CD4-positive, alpha-beta T cell treated with Interleukin-4 for 1 hour (primary cell): ENCODE measurements around the gene FARP2.
"Not testable (repeated sequence)": the region's sequence is repeated elsewhere in the genome, so short reads cannot be mapped to it uniquely, and the experiment has no call there.

Experiments
- DNase-seq, 2 donors: peaks; one replicate each; pipeline ENCODE4 v3.0.0-alpha.2; 2020 to 2022

FARP2 gene

GRCh38 chr2:241355983-241356870, at the start of gene FARP2:
FARP2 (plus strand) TSS chr2:241356285; CDS start chr2:241373108, 16,823 bp downstream.
- peak; percentile 98 for DNase-seq

DNA sequence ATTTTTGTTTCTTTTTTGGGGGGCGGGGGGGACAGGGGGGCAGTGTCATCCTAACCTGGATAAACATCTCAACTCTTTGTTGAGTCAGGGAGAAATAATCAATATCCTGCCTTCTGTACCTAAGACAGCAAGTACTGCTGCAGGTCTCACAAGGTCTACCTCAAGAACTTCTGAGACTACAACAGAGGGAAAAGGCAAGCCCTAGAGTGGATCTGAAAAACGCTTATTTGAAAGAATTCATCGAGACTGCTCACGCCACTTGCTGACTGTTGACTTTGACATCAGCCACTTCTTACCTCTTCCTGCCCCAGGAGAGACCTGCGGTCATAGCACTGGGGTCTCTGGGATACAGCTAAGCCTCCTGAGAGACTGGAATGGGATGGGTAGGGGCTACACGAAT, 49.0 kb upstream of the FARP2 start:
- DNase-seq, result no peak

DNA sequence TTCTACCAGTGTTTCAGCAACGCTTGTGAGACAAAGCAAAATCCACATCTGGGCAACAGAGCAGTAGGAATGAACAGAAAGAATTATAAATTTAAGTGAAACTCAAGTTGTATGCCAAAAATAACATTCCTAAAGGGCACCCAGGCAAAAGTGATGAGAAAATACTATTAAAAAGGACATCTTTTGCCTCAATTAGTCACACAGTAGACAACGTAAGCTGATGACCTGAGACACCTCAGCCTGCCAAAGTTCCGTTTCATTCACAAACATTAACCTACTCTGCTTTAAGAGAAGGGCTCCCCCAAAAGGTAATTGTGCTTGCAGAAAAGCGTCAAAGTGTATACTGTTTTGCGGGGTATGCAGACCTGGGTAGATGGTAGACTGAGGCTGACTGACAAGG, 47.8 kb upstream of the FARP2 start:
- no peak for DNase-seq

DNA sequence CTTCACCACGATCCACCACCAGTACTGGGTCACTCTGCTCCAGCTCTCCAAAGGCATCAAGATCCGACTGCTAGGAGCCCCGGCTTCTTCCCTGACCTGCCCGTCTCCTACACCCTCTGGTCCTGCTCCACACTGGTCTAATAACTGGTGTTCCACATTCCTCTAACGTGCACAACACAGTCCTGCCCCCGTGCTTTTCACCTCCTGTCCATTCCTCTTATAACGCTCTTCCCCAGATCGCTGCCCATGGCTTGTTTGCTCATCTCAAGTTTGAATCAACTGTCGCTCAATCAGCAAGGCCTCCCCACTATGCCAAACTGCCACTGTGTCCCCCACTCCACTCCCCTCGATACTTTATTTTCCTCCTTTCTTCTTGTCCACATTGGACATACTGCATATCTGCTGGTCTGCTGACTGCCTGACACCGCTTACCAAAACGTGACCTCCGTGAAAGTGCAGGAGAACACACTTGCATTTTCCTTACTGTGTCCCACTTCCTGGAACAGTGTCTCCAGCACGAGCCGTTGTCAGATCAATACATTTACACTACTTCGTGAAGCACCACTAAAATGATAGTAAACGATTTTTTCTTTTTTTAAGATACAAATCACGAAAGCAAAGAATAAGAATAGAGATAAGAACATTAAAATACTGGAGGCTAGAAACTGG, 47.1 kb upstream of the FARP2 start:
- DNase-seq, result no peak

GRCh38 chr2:241309684-241310117, 46.4 kb upstream of the FARP2 start:
- peak; percentile 66 to 72 for DNase-seq

GRCh38 chr2:241310917-241311566, 45.0 kb upstream of the FARP2 start:
- DNase-seq, result no peak

- no peak for DNase-seq
These were observed 44.0 kb upstream of the FARP2 start for GRCh38 chr2:241312082-241312481.

DNA sequence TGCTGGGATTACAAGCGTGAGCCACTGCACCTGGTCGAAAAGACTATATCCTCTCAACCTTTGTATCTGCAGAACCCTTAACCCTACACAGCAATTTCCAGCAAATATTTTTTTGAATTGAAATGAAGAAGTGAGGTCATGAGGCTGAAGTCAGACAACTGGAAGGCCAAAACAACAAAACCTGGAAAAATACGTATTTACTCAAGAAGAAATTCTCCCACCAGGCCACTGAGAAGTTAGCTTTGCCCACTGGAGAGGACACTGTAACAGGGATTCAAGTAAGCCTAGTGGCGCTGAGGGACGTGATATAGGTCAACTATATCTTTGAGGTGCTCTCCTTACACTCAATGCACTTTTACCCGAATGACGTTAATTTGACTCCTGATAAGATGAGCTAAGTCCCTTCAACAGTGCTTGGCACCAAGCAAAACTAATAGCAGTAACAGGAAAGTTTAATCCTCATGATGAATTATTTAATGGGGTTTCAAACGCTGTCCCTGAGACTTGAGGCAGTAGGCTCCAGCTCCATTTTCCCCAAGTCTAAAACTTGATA, 42.5 kb upstream of the FARP2 start:
- DNase-seq, result no peak

GRCh38 chr2:241314226-241315092, 41.6 kb upstream of the FARP2 start:
- no peak for DNase-seq

DNA sequence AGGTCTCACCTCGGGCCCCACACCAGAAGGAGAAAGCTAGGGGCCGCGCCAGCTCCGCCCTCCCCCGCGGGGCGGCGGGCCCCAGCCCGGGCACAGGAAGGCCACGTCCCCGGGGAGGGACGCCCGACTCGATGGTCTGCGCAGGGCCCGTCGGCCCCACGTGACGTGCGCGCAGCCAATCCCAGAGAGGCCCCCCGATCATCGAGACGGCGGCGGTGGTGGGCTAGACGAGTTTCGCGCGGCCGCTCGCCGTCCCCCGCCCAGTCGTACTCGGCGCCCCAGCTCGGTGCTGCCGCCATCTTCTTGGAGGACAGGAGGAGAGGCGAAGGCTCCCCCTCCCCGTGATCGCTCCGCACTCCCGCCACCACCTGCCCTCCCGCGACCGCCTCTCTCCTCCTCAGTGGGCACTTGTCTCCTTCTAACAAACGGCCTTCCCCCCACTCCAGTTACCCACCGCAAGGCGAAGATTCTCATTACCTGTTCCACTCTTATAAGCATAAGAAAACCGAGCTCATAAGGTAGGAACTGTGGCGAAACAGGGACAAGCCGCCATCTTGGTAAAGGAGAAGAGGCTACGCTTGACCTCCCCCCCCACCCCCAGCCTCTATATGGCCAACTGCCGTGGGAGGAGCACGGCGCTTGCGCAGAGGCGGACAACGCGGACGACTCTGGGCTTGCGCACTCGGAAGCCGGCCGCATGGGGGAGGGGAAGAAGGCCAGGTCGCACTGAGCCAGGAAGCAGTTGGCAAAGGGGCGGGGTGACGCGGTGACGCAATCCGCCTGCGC, 40.8 kb upstream of the FARP2 start, which contains the start of gene HDLBP:
TSS of gene HDLBP (minus strand) at position 580 of the 786 bp plus-strand sequence. CDS start 48,803 bp downstream, outside the sequence.
- DNase-seq, result peak; percentile 100

DNA sequence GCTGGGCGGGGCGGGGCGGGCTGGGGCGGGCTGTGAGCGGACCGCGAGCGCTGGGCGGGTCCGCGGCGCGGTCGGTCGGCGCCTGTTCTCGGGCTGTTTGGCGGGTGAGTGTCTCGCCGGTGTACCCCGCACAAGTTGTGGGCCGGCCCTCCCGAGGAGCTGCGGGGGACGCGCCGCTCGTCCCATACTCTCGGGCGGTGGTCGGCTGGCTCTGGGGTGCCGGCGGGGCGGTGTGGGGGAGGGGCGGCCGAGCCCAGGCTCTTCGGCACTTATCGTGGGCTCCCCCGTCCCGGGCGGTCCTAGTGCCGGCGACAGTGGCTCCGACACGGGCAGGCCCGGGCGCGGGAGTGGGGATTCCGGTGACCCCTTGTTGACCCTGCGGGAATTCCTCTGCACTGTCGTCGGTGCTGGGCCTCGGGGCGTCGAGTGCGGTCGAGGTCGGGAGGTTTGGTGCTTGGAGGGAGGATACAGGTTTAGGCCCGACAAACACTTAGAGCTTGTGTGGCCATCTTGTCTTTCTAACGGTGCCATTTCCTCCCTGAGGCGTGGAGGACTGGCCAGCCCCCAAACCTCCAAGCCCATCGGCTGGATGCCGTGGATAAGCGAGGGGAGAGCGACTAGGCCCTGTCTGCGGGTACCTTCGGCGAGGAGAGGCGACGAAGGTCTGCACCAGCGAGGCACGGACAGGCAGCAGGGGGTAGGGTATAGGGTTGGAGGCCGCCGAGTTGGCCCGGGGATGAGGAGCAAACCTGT, 40.0 kb upstream of the FARP2 start, which contains the start of gene SEPTIN2:
TSS of gene SEPTIN2 (plus strand) at position 47 of the 753 bp plus-strand sequence. CDS start 8,308 bp downstream, outside the sequence.
- peak; percentile 84 to 85 for DNase-seq

DNA sequence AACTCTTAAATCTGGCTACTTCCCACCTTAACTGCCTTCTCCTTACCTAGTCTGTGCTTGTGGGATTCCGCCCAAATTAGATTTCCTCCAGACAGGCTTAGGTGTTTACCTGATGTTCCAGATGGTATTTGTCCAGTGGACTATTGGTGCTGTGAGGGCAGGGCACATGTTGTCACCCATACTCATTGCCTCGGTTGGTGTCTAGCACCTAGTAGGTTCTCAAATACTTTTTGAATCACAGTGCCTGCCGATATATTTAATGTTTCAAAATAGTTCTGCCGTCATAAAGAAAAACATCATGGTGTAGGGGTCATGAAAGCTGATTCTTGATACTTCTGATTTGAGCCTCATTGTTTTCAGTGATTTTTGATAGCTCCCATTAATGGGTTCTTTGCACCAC, 39.3 kb upstream of the FARP2 start:
- DNase-seq, result no peak

GRCh38 chr2:241317391-241317790, 38.7 kb upstream of the FARP2 start:
- no peak for DNase-seq

DNA sequence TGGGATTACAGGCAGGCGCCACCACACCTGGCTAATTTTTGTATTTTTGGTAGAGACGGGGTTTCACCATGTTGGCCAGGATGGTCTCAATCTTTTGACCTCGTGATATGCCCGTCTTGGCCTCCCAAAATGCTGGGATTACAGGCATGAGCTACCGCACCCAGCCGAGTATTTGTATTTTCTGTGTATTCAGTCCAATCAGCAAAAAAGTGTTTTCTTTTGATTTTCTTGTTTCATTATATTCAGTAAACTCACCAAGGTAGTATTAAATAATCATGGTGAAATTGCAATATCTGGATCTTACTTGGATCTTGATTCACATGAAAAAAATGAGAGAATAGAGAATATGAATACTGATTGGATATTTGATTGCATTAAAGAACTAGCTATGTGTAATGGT, 37.3 kb upstream of the FARP2 start:
- not testable (repeated sequence) for DNase-seq

DNA sequence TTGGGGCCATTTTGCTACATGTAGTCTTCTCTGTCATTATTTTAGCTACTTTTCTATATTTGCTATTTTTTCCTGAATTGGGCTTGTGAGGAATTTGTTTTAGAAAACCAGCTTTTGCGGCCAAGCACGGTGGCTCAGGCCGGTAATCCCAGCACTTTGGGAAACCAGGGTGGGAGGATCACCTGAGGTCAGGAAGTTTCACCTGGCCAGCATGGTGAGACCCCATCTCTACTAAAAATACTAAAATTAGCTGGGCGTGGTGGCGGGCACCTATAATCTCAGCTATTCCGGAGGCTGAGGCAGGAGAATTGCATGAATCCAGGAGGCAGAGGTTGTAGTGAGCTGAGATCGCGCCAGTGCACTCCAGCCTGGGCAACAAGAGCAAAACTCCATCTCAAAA, 35.7 kb upstream of the FARP2 start:
- no peak for DNase-seq

GRCh38 chr2:241321033-241321432, 35.1 kb upstream of the FARP2 start:
- DNase-seq, result no peak

DNA sequence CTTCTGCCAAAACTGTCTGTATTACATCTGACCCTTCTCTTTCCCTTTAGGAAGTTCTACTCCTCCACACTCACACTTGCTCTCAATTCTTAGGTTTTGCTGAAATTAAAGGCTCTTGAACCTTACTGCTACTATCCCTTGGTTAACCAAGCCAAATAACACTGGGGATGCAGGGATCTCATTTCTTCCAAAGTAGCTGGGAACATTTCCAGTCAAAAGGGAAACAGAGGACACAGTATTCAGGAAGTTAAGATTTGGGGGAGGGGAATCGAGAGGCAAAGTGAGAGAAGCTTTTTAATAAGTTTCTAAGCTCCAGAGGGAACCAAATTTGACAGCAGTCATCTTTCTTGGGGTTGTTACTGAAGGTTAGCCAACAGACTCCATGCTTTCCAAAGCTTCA, 34.2 kb upstream of the FARP2 start:
- no peak for DNase-seq

GRCh38 chr2:241323778-241324177, 32.3 kb upstream of the FARP2 start:
- DNase-seq, result no peak

DNA sequence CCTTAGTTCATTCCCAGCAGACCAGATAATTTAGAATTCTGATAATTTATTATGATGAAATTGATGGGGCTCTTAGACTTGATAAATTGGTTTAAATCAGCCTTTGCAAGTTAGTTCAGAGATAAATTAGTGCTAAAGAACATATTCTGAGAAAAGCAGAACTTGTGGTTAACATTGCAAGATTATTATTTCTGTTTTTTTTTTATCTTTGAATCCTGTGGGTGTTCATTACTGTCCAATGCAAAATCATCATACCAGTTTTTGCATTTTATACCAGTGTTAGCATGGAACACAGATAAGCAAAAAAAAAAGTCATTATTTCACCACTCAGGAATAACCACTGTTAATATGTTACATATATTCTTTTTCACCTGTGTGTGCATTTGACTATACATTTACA, 31.3 kb upstream of the FARP2 start:
- DNase-seq, result no peak

DNA sequence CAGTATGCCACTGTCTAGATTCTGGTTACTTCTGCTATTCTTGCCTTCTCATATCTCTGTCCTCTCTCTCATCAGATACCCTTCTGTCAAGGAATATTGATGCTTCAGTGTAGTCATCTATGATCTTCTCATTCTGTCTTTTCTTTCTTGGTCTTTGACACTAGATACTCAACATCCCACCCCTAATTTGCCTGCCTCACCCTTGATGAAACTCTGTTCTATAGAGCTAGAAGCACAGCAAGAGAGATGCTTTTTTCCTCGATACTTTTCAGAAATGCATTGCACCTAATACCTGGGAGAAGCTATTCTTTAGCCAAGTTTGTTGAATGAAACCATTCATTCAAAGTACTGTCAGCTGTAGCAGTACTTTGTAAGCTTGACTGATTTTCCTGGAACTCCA, 30.8 kb upstream of the FARP2 start:
- DNase-seq, result no peak
